Dendritic cell treated with granulocyte-macrophage colony-stimulating factor and Interleukin-4, amounts not matched to agents 40 ng/mL and 50 ng/mL, for 4 days (primary cell): ENCODE results near the gene CRACR2A.

Source experiments
- H3K27ac Mint-ChIP-seq: one replicate; pipeline ENCODE4 v1.8.0; 2022; ENCODE audit warnings: mild to moderate bottlenecking, mixed read lengths
- H3K27me3 Mint-ChIP-seq: one replicate; pipeline ENCODE4 v1.8.0; 2022; ENCODE audit warnings: mild to moderate bottlenecking, mixed read lengths
- H3K36me3 Mint-ChIP-seq: one replicate; pipeline ENCODE4 v1.8.0; 2022; ENCODE audit warnings: low read depth, mixed read lengths
- H3K4me1 Mint-ChIP-seq: one replicate; pipeline ENCODE4 v1.8.0; 2022; ENCODE audit warnings: low read depth, mixed read lengths
- H3K4me3 Mint-ChIP-seq: one replicate; pipeline ENCODE4 v1.8.0; 2022; ENCODE audit warnings: mild to moderate bottlenecking, moderate library complexity, mixed read lengths
- H3K9me3 Mint-ChIP-seq: one replicate; pipeline ENCODE4 v1.8.0; 2022; ENCODE audit warnings: mixed read lengths
- intact Hi-C: fragments of 100-400 bp; cut with micrococcal nuclease; formaldehyde crosslinking; loops from one replicate; pipeline ENCODE4 v1.15.0; 2022

CRACR2A gene

DNA sequence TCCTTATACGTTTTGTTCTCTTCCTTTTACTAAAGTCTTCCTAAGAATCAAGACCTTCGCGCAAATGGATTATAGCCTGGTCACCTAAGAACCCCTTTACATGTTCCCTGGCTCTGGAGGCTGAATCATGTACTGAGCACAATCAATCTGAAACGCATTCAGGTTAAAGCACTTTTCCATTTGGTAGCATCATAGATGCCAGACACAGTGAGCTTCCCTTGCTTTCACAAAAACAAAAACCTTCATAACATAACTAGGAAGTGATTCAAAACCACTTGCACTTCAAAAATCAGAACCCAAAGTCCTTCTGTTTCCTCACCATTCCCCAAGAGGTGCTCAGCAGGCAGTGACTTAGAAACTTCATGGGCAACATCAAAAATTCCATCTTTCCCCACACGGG lies 105.4 kb downstream of the CRACR2A start:
- peaks cover 56% of the 10 kb centered on the region for H3K36me3 Mint-ChIP-seq
- no peaks in the 10 kb centered on the region for H3K27me3 Mint-ChIP-seq
- no peak overlapping the region for H3K27ac Mint-ChIP-seq
- peaks cover 7% of the 10 kb centered on the region for H3K4me1 Mint-ChIP-seq
- intact Hi-C loops, result no loop called here
- H3K4me3 Mint-ChIP-seq, result no peak overlapping the region
- H3K9me3 Mint-ChIP-seq, result no peaks in the 10 kb centered on the region

DNA sequence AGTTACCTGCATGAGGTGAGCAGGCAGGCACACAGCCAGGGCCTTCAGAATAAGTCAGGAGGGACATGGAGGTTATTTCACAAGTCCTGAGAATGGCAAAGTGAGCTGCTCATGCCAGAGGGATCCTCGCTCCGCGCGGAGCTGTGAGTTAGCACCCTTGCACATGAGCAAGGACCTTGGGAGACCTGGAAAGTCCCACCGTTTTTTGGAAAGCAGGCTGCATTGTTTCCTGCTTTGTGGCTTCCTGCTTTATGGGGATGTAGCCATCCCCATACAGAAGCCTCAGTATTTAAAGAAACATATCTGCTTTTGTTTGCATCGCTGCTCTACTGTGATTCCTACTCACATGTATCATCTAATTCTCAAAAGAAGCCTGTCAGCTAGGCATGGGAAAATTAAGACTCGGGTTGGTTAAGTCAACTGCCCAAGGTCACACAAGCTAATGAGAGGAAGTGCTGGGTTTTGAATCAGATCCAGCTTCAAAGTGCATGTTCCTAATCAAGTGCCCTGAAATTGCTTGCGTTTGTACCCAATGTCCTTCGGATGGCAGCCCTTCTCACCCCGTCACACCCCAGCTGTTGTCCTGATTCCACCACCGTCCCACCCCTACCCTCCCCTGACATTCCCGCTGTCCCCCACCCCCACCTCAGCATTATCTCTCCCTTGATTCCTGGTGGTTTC lies 106.2 kb downstream of the CRACR2A start:
- Mint-ChIP-seq H3K27ac (no peak overlapping the region), H3K36me3 (peaks cover 54% of the 10 kb centered on the region), H3K4me1 (peaks cover 7% of the 10 kb centered on the region), H3K9me3 (no peaks in the 10 kb centered on the region), H3K27me3 (no peaks in the 10 kb centered on the region), H3K4me3 (no peak overlapping the region)
- intact Hi-C loops, result no loop called here

DNA sequence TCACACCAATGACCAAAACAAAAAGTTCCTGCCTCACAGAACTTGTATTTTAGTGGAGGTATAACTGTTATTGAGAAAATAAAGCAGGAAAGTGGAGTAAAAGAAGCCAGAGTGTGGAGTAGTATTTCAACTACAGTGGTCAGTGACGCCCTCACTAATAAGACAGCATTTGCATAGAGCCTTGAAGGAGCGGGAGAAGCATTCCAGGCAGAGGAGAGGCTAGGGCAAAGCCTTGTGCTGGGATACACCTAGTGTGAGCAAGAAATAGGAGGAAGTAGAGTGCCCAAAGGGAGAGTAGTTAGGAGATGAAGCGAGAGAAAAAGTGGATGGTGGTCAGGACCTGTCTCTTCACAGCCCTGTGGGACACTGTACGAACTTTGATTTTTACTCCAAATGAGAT lies 107.8 kb downstream of the CRACR2A start:
- Mint-ChIP-seq H3K9me3 (no peaks in the 10 kb centered on the region), H3K27me3 (no peaks in the 10 kb centered on the region), H3K4me3 (no peak overlapping the region), H3K36me3 (peaks cover 55% of the 10 kb centered on the region), H3K4me1 (peaks cover 7% of the 10 kb centered on the region), H3K27ac (no peak overlapping the region)
- intact Hi-C loops, result no loop called here

DNA sequence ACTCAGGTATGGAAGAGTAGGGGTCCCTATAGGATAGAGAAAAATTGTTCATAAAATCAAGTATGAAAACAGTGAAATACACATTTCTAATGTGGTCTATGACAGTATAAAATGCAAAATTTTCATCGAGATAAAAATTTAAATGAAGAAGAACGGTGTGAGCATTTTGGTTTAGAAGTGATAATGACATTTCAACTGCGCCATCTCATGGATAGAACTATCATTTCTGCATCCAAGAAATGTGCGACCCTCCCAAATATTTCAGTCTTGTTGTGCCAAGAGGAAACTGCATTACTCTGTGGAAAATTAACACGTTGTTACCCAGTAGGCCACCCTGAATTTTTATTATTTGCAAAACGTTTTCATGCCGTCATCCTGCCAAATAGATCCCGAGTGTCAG lies 108.8 kb downstream of the CRACR2A start:
- Mint-ChIP-seq H3K27ac (no peak overlapping the region), H3K4me3 (no peak overlapping the region), H3K36me3 (peaks cover 47% of the 10 kb centered on the region), H3K4me1 (no peaks in the 10 kb centered on the region), H3K27me3 (no peaks in the 10 kb centered on the region), H3K9me3 (no peaks in the 10 kb centered on the region)
- intact Hi-C loops, result no loop called here

DNA sequence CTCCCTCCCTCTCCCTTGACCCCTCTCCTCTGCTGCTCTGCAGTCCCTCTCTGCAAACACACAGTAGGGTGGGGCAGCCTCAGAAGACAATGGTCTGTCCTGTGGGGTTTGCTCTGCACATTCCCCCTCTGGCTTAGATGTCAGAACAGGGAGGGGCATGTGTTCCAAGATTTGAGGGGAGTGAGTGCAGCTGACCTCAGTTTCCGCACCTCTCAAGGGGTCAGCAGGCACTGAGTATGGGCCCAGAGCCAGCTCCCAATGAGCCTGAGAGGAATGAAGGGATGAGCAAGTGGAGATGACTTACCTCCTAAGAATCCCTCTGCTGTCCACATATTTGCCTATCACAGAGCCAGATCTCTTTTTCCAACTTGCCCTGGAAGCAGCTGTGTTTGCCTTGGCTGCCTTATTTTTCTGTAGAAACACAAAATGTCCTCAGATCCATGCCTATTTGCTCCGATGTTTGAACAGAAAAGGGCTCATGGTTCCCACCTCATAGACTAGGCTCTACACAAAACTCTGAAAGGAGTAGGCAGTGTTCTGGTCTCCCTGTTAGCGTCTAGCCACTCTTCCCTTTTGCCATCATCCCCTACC lies 111.4 kb downstream of the CRACR2A start:
- Mint-ChIP-seq H3K36me3 (peaks cover 52% of the 10 kb centered on the region), H3K4me3 (no peak overlapping the region), H3K27me3 (no peaks in the 10 kb centered on the region), H3K9me3 (no peaks in the 10 kb centered on the region), H3K4me1 (no peaks in the 10 kb centered on the region), H3K27ac (no peak overlapping the region)
- intact Hi-C loops, result no loop called here

DNA sequence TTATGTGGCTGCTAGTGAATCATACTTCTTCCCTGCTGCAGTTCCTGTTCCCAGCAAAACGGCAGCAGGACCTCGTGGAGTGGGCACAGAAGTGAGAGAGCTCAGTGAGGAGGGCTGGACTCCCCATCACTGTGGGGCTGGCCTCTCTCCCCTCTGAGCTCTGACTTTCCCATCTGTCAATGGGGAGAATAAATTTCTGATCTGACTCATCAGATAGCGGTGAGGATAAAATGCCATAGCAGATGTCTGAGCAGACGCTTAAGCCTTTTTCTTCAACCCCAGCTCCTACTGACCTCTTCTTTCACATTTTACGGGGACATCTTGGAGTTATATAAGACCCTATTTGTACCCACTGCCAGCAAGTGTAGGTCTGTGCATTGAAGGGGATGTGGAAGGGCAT lies 116.6 kb downstream of the CRACR2A start:
- H3K4me3 Mint-ChIP-seq, result no peak overlapping the region
- no peak overlapping the region for H3K27ac Mint-ChIP-seq
- peaks cover 58% of the 10 kb centered on the region for H3K36me3 Mint-ChIP-seq
- intact Hi-C loops, result no loop called here
- no peaks in the 10 kb centered on the region for H3K4me1 Mint-ChIP-seq
- H3K9me3 Mint-ChIP-seq, result no peaks in the 10 kb centered on the region
- H3K27me3 Mint-ChIP-seq, result no peaks in the 10 kb centered on the region

DNA sequence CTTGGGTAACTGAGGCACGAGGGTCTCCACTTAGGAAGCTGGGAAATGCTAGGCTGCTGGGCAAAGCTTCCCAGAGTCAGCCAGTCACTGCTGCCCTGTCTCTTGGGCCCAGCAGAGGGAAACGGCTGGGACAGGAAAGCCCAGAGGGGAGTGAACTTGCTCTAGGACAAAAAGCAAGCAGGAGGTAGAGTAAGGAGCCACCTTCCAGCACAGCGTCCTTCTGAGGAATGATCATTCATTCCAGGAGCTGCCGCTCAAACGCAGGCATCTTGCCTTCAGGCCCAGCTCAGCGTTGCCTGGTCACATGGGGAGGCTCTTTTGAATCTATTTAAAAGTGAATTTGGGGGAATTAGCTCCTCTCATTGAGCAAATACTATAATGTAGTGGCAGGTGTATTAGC lies 118.6 kb downstream of the CRACR2A start:
- H3K36me3 Mint-ChIP-seq, result peaks cover 73% of the 10 kb centered on the region
- no peaks in the 10 kb centered on the region for H3K27me3 Mint-ChIP-seq
- H3K27ac Mint-ChIP-seq, result no peak overlapping the region
- H3K4me3 Mint-ChIP-seq, result no peak overlapping the region
- no peaks in the 10 kb centered on the region for H3K4me1 Mint-ChIP-seq
- intact Hi-C loops, result no loop called here
- H3K9me3 Mint-ChIP-seq, result no peaks in the 10 kb centered on the region

DNA sequence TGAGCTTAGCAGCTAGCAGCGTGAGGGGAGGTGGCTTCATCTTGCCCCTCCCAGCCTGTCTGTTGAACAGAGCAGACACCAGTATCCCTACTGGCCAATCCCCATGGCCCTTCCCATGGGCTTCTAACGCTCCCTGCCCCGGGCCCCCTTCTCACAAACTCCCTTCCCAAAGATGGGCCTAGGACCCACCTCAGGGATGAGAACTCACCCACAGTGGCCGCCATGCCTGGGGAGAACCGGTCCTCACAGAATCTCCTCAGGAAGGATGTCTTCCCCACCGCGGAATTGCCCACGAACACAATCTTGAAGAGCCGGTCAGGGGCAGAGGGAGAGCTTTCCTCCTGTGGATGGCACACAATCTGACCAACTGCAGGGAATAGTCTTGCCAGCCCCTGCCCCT lies 119.5 kb downstream of the CRACR2A start:
- intact Hi-C loops, result no loop called here
- Mint-ChIP-seq H3K9me3 (no peaks in the 10 kb centered on the region), H3K27ac (no peak overlapping the region), H3K36me3 (peaks cover 77% of the 10 kb centered on the region), H3K4me3 (no peak overlapping the region), H3K4me1 (no peaks in the 10 kb centered on the region), H3K27me3 (no peaks in the 10 kb centered on the region)

DNA sequence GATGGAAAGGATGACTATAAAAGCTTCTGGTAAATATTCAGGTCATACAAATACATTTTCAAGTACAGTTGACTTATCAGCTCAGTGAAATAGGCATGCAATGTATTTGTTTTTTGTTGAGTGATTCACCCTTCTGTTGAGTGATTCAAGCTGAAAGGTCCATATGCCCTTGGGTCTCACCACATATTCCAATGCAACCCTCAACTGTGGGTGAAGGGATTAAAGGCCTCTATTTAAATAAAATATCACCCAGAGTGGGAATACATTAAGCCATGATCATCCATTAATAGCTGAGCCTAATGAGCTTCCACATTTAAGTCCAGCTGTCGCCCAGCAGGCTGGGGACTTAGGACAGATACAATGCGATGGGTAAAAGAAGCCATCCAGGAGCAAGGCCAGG lies 120.2 kb downstream of the CRACR2A start:
- no peak overlapping the region for H3K27ac Mint-ChIP-seq
- intact Hi-C loops, result no loop called here
- no peaks in the 10 kb centered on the region for H3K9me3 Mint-ChIP-seq
- H3K36me3 Mint-ChIP-seq, result peaks cover 77% of the 10 kb centered on the region
- no peaks in the 10 kb centered on the region for H3K4me1 Mint-ChIP-seq
- H3K4me3 Mint-ChIP-seq, result no peak overlapping the region
- H3K27me3 Mint-ChIP-seq, result no peaks in the 10 kb centered on the region

DNA sequence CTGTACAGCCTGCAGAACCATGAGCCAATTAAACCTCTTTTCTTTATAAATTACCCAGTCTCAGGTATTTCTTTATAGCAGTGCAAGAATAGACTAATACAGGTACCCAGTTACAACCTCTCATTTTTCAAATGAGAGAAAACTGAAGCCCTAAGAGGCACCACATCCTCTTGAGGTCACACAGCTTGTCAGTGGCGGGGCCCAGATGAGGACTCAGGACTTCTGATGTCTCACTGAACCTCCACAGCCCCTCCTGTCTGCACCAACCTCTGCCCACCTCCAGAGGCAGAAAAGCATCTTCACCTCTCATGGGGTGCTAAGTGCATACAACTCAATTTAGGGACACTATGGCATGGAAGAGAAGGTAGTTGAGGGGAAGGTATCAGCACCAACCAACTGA lies 120.7 kb downstream of the CRACR2A start:
- H3K9me3 Mint-ChIP-seq, result no peaks in the 10 kb centered on the region
- H3K27ac Mint-ChIP-seq, result no peak overlapping the region
- no peak overlapping the region for H3K4me3 Mint-ChIP-seq
- no peaks in the 10 kb centered on the region for H3K27me3 Mint-ChIP-seq
- no peaks in the 10 kb centered on the region for H3K4me1 Mint-ChIP-seq
- H3K36me3 Mint-ChIP-seq, result peaks cover 77% of the 10 kb centered on the region
- intact Hi-C loops, result no loop called here

DNA sequence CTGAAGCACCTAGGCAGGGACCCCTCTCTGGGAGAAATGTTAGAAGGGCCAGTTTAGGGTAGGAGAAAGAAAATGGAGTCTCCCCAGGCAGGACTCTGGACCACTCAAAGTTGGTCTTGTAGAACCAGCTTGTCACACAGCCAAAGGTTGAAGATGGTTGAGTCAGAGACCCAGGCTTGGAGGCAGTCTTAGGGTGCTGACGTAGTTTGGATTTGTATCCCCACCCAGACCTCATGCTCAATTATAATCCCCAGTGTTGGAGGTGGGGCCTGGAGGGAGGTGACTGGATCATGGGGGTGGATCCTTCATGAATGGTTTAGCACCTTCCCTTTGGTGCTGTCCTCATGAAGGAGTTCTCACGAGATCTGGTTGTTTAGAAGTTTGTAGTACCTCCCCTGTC lies 121.2 kb downstream of the CRACR2A start:
- intact Hi-C loops, result no loop called here
- no peaks in the 10 kb centered on the region for H3K4me1 Mint-ChIP-seq
- H3K9me3 Mint-ChIP-seq, result no peaks in the 10 kb centered on the region
- no peak overlapping the region for H3K4me3 Mint-ChIP-seq
- H3K27me3 Mint-ChIP-seq, result no peaks in the 10 kb centered on the region
- H3K36me3 Mint-ChIP-seq, result peaks cover 77% of the 10 kb centered on the region
- no peak overlapping the region for H3K27ac Mint-ChIP-seq

DNA sequence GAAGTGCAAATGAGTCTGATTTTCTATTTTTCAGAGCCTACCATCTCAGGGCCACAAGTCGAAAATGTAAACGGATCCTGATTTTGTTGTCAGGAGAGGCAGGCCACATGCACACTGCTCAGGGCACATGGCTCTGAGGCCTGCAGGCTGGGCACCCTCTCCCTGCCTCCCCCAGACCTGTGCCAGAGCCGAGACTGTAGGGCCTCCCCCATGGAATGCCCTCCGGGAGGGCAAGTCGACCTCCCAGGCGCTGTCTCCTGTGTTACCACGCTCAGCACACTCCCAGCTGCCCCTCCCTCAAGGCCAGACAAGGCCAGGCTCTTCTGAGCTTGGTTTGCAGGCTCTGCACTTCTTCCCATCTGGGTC lies 121.7 kb downstream of the CRACR2A start:
- intact Hi-C loops, result no loop called here
- H3K27ac Mint-ChIP-seq, result no peak overlapping the region
- H3K4me1 Mint-ChIP-seq, result no peaks in the 10 kb centered on the region
- H3K36me3 Mint-ChIP-seq, result peaks cover 77% of the 10 kb centered on the region
- H3K27me3 Mint-ChIP-seq, result no peaks in the 10 kb centered on the region
- no peaks in the 10 kb centered on the region for H3K9me3 Mint-ChIP-seq
- H3K4me3 Mint-ChIP-seq, result no peak overlapping the region

DNA sequence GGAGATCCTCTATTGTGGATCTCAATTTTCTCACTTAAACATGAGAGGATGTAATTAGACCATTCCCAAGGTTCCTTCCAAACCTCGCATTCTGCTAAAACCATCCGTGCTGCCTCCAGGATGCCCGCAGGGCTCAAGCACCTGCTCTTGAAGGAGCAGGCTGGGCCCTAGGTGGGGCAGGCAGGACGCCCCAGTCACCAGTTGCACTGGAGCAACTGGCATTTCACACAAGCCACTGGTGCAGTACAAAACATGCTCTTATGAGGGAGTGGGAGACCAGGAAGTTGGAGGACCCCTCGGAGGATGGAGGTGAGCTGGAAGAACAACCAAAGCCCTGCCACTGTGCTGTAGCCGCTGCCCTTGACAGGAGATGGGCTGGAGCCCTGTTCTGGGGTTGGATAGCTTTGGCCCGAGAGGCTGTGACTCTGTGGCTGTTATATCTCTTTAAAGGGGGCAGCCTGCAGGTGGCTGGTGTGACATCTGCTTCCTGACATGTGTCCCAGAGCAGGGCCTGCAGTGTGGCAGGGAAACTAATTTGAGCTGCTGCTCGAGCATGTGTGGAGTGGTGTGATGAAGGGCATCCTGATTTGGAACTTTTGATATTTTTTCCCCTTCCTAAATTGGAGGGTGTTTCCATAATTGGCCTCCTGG lies 122.2 kb downstream of the CRACR2A start:
- Mint-ChIP-seq H3K4me3 (no peak overlapping the region), H3K4me1 (no peaks in the 10 kb centered on the region), H3K27me3 (no peaks in the 10 kb centered on the region), H3K9me3 (no peaks in the 10 kb centered on the region), H3K36me3 (peaks cover 81% of the 10 kb centered on the region), H3K27ac (no peak overlapping the region)
- intact Hi-C loops, result no loop called here

DNA sequence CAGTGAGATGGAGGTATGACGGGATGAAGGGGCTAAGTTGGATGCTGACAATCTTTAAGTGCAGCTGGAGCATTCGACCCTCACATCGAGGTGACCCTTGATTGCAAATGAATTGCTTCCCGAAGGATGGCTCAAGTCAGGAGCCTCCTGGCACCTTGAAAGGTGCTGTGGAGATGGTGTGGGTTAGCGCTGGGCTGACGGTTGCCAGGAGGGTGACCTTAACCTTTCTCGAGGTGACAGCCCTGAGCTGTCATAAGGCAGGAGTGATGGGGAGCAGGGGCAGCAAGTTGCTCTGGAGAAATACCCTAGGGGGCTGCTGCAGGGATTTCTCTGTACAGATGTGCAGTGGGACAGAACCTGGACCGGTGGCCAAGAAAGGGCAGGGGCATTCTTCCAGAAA lies 122.8 kb downstream of the CRACR2A start:
- no peak overlapping the region for H3K4me3 Mint-ChIP-seq
- H3K36me3 Mint-ChIP-seq, result peaks cover 87% of the 10 kb centered on the region
- H3K27me3 Mint-ChIP-seq, result no peaks in the 10 kb centered on the region
- no peaks in the 10 kb centered on the region for H3K9me3 Mint-ChIP-seq
- H3K27ac Mint-ChIP-seq, result no peak overlapping the region
- intact Hi-C loops, result no loop called here
- no peaks in the 10 kb centered on the region for H3K4me1 Mint-ChIP-seq
